ENCODE measurements around the gene ZNF879.

Gene ZNF879

DNA sequence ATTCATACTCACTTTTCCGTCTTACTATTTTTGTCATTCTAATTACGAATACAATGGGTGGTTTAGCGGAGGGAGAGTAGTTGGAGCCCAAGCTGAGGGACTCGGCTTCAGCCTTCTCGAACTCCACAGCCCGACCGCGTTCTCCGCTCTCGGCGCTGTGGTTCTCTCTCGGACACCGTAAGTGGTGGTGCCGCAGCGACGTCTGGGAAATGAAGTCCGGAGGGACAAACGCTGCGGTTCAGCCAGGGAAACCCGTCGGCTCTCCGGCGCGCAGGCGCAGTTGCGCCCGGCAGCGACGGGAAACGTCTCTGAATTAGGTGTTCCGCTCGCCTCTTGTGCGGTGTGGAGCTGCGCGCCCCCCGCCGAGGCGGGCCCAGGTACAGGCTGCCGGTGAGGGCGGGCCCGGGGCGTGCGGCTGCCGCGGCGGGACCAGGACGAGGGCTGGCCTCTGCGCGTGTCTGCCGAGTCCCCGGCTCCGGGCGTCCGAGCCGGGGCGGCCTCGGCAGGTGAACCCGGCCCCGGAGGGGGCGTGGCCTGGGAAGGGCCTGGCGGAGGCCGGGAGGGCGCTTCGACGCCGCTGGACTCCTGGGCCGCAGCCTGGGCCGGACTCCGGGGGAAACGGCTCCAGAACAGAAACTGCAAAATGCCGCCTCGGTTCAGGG is at the start of gene ZNF879:
TSS of gene ZNF879 (plus strand) at position 277 of the 662 bp plus-strand sequence. CDS start 1,201 bp downstream, outside the sequence.
- peak; percentile 56 to 96 (median 90) for DNase-seq

DNA sequence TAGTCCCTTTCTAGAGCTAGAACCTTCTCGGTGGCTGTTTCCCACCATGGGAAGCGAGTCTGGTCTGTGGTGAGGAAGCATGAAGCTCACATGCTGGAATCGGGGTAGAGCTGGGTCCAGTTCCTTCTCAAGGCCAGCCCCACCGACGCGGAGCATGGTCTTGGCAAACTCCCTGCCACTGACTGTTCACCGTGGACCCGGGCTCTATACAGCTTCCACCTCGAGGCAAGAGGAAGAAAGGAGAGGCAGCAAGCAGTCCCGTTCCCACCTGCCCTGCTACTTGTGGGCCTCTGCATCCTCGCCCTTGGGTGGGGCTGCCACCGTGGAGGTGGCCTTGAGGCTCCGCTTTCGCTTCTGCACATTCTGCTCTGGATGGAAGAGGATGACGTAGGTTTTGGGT is 42.2 kb upstream of the ZNF879 start:
- DNase-seq = no peak

DNA sequence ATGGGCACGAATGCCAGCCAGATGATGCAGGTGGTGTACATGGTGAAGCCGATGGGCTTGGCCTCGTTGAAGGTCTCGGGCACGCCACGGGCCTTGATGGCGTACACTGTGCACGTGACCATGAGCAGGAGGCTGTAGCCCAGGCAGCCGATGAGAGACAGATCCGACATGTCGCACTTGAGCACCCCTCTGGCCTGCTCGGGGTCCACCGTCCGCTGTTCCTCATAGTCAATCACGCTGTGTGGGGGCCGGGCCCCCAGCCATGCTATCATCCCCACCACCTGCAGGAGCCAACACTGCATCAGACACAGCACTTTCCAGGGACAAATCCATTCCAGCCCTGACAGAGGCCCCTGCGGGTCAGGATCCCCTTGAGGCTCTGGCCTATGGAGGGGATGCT is 40.7 kb upstream of the ZNF879 start:
- DNase-seq = no peak

DNA sequence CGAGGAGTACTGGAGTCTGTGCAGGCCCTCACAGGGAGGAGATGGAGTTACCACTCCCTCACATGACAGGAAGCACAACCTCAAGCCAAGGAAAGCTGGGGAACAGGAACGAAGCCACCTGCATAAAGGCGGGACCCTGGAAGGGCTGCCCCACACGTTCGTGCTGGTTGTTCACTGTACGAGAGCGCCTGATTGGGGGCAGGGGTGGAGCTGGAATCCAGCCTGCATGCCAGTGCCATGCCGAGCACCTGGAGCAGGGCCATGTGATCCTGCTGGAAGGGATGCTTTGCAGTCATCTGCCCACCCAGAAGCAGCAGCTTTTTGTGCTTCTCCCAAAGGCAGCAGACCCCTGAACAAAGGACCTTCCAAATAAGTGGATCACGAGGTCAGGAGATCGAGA is 39.9 kb upstream of the ZNF879 start:
- no peak for DNase-seq

DNA sequence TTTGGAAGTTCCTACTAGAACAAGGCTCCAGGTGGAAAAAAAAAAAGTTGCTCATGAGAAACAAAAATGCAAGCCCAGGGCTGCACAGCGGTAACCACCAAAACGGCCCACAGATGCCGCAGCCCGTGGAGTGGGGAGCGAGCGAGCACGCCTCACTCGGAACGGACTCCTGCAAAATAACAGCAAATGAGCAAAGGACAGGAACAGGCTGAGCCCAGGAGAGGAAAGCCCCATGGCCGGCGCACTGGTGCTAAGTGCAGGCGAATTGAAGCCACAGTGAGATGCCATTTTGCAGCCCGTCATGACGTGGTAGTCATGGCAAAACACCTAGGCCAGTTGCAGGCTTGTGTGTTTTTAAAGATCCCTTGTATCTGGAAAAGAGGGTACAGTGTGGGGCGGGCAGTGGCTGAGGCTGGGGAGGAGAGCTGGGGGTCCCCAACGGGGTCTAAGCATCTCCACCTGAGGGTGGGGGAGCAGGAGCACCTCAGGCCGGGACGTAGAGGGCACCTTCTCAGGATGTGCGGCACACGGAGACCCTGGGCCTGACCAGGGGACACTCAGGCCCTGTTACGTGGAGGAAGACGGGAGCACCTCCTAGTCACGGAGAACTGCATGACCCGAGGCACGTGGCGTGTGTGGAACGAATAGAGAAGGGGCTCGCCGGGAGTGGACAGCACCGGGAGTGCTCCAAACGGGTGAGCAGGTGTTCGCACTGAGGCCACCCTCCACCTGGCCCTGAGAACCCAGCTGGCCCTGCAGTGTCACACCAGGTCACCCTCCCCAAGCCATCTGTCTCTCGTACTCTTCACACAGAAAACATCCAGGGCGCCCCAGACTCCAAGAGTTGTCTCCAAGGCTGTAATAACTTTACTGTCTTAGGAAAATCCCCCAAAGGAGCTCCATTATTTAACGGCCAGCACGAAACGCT is 39.2 kb upstream of the ZNF879 start:
- no peak for DNase-seq

DNA sequence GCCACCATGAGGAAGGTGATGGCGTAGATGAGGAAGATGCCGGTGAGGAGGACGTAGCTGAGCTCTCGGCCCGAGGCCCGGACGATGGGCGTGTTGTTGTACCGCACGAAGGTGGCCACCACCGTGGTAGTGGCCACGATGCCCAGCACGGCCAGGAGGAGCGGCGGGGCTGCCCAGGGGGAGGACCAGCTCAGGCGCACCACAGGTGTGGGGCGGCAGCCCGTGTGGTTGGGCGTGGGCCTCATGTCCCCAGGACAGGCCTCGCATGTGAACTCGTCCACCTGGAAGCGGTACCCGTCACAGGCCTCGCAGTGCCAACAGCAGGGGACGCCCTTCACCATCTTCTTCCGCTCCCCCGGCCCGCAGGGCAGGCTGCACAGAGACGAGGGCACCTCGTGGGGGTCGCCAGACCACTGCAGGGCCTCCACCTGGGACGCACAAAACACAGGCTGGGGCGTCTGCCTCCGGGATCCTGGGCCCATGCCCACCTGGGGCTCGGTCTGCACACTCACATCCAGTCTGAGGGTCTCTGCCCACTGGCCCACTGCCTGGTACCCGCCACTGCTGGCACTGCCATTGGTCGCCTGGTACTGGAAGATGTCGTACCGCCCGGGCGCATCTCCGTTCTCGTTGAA is 37.2 kb upstream of the ZNF879 start:
- no peak for DNase-seq

DNA sequence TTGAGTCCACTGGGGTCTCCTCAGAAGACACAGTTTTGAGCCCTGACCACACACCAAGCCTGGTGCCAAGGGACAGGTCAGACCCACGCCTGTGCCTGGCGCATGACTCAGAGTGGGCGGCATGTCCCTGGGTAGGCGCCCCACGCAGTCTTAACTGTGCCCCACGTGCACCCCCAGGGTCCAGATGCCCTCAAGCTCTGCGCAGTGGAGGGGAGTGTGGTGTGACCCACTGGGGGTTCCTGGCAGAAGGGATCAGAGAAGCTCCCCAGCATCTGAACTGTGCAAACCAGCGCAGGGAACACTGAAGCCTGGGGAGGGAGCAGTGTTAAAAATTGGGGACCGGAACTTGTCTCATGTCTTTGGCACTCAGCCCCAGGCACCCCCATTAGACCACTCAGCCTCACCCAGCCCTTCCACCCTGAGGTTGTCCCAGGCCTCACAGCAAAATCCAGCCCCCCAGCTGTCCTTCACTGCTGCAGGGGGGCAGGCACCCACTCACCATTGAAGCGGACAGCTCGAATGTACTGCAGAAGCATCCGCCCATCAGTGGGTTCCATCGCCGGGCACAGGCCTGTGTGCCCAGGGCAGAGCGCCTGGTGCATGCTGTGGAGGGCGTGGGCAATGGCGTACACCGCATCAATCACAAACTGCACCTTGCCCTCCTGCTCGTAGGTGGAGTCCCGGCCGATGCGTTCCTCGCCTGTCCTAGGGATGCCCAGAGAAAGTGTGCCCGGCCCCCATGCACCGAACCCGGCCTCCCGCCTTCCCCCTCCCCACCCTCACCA is 35.0 kb upstream of the ZNF879 start:
- DNase-seq = no peak

DNA sequence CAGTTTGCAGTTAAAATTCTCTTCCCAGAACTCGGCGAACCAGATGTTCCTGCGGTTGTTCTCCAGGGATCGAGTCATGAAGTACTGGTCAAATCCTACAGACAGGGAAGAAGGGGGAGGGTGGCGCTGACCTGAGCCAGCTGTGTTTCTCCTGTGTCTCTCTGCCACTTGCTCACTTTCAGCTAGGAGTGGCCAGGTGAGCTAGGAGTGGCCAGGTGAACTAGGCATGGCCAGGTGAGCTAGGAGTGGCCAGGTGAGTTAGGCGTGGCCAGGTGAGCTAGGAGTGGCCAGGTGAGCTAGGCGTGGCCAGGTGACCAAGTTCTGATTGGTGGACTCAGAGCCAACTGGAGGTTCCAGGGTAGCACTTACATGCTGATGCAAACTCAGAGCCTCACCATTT is 34.3 kb upstream of the ZNF879 start:
- no peak for DNase-seq

DNA sequence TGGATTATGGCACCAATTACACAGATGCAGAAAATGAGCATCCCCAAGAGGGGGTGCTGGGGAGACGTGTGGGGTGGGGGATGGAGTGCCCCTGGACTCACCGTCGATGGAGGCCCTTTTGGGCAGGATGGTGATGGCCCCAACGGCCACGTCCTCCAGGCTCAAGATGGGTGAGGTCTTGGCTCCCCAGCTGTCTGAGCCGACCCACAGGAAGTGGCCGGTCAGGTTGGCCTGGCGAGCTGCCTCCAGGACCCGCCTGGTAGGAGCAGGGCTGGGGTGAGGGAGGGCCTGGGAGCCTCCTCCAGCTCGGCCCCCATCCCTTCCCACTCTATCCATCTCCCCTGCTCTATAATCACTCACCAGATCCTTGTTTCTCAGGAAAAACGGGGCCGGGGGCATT is 33.1 kb upstream of the ZNF879 start:
- DNase-seq = no peak

DNA sequence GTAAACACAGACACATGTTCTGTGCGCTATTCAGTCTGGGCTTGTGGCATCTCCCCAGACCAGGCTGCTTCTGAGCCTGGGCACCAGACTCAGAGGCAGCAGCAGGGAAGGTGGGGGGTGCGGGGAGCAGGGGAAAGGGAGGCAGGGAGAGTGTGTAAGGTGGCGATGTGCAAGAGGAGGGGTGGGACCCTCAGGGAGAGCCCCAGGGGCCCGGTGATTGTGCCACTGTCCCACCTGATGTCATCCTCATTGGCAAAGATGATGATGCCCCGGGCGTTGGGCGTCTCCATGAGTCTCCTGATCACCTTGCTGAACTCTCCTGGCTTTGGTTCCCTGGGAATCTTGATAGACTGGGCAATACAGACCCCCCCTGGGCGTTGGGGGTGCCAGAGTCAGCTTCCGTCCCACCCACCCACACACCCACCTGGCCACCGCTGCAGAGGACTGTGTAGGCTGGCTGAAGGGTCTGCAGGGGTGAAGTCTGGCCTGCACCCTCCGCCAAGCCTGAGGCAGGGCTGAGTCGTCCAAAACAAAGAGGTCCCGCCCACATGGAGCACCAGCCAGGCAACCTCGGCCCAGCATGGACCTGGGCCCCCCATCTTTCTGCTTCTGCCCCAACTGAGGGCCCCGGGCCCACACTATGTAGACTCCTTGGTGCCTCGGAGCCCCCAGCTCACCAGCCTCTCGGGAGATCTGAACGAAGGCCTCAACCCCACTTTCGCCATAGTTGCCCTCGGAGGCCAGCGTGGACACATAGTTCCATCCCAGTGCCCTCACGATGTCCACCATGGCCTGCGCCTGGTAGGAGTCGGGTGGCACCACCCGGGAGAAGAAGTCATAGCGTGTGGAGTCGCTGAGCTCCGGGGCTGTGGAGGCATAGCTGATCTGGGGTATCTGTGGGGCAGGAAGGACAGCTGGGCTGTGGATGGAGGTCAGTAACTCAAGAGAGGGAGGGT is 32.1 kb upstream of the ZNF879 start:
- no peak for DNase-seq

DNA sequence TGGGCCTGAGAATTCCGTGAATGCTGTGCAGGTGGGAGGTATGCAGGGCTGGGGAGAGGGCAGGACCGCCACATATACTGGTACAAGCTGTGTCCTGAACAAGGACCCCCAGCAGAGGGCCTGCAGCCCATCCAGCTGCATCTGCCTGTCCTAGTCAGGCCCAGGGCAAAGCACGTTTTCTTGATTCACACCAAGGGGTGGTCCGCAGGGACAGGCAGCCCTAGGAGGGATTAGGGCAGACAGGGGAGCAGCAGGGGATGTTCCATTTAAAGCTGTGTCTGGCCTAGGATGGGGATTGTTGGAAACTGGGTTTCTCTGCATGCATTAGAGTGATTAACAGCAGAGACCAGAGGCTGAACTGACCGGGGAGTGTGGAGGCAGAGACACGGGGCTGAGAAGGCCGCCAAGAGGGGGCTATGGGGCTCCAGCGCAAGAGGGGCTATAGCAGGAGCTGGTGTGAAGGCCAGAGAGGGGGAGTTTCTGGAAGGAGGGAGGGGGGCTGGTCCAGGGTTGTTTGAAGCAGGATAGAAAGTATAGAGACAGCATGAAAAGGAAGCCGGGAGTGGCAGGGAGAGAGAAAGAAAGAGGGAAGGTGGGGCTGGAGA is 31.2 kb upstream of the ZNF879 start:
- DNase-seq = no peak

DNA sequence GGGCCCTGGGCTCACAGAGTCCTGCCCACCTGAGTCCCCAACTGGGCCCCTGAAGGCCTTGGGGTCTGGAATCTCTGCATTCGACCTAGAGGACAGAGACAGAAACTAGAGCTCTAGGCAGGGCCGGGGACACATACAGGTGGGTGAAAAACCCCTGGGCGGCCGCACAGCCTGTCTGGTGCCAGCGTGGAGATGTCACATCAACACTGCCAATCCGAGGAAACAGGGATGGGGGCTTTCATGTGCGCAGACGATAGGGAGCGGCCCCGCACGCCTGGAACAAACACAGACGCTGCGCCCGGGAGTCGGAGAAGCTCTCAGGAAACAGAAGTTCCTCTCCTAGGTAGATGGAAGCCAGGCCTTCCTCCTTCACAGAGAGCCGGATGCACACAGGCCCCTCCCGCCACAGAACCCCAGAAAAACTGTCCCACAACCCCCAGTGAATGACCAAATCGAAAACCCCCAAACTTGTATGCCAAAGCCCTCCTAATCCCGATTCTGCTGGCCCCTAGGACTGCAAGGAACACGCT is 30.3 kb upstream of the ZNF879 start:
- no peak for DNase-seq

DNA sequence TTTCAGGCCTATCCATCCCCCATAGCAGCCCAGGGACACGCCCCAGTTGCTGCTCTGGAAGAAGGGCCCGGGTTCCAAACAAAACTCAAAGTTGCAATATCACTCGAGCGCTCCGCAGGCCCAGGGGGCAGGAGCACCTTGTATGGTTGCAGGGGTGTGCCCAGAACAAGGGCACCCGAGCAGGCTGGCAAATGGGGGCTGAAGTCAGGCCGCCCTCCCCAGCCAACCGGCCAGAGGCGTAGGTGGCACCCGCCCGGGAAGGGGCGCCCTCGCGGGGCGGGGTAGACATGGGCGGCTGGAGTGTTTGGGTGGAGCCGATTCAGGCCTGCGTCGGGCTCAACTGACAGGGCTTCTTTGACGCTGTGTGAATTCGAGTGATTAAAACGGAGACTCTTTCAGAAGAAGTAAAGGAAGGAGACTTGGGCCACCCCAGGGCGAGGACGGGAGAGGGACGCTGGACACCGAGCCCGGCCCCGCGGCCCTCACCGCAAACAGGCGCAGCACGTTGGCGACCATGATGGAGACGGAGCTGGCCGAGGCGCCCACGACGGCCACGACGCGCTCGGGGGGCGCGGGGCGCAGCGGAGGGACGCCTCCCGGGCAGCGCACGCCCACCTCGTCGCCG is 29.5 kb upstream of the ZNF879 start:
- no peak for DNase-seq

DNA sequence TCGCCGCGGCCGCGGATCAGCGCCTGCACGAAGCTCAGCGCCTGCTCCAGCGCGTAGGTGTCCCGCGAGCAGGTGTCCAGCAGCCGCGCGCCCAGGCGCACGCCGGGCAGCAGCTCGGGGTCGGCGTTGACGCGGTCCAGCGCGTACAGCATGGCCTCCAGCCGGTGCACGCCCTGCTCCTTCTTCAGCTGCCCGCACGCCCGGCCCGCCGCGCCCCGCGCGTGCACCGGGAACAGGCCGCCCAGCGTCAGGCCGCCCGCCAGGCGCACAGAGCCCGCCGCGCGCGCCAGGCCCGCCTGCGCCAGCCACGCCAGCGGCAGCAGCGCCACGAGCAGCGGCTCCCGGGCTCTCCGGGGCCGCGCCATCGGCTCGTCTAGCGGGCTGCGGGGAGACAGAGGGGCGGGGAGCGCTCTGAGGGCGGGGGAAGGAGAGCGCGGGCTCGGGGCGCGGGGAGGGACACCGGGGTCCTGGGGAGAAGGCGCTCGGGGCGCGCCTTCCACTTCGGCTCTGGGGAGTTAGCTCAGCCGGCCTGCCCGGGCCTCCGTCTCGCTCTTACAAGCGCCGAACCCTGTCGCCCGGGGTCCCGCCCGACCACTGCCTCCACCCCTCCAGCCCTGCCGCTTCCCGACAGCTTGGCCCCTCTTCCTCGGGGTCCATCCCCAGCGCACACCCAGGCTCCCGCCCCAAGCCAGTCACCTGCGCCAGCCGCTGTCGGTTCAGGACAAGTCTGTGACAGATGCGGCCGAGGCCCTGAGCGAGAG is 28.8 kb upstream of the ZNF879 start, which contains the start of gene GRM6:
TSS of gene GRM6 (minus strand) at position 741 of the 761 bp plus-strand sequence. CDS start at position 365, 376 bp downstream.
- DNase-seq = no peak

DNA sequence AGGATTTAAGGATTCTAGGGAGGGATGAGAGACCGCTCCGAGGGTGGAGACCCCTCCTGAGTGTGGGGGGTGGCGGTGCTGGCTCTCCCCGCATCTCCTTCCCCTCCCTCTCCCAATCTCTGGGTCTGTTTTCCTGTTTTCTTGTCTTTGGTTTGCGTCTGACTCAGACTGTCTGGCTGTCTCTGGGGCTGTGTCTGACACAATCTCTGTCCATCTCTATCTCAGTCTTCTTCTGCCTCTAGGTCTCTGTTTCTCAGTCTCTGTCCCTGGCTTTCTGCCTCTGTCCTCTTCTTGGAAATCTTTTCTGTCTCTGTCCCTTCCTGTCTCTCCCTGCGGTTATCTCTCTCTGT is 28.3 kb upstream of the ZNF879 start:
- DNase-seq = no peak

DNA sequence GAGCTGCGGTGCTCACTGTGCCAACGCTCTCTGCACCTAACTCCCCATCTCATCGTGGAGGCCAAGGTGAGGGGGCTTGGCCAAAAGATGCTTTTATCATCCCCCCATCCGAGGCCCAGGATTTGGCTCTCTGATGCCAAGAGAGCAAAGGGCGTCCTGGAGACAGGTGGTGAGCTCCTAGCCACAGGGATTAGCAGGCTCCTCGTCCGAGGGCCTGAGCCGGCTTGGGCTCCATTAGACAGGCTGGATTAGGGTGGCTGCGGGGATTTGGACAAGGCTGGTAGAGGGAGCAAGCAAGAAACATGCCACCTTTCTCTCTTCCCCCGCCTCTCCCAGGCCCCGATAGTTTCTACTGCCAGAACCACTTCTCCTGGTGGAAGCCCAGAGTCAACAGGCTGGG is 27.4 kb upstream of the ZNF879 start:
- DNase-seq = no peak

DNA sequence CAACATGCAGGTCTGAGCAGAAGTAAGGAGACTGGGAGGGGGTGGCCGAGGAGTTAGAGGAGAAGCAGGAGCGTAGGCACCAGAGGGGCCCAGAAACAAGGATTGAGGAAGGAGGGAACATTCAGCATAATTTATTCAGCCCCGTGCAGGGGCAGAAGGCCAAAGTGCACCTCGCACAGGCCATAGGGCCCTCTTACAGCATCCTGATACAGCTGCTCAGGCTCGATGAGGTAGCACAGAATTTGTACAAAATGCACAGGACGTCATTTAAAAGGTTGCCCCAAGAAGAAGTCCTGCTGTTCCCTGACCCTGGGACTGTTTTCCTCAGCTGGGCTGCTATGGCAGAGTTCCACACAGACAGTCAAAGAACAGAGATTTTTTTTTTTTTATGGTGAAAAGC is 26.4 kb upstream of the ZNF879 start:
- no peak for DNase-seq

DNA sequence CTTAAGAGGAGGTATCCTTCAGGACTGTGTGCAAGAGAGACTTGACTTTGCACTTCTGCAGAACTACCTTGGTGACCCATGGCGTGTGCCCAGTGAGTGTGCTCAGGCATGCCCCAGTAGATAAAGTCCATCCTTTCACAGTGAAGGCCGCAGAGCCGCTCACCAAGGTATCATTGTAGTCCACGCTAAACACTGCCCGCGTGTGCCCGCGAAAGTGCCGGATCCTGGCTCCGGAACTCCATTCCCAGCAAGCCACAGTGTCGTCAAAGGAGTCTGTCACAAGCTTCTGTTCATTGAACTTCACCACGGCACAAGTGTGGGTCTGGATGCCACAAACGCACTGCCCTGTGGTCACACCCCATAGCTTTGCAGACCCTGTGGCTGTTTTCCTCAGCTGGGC is 25.2 kb upstream of the ZNF879 start:
- no peak for DNase-seq

Data from hypothalamus (tissue), 51 donors.